Transverse colon (tissue), 4 donors: Measurements from ENCODE around the gene RARRES1. TPM values are rescaled to one million over a fixed set of nuclear protein-coding genes. Genes with fewer than 3 reads are reported as not detected.

Experiments used
- DNase-seq: peaks from one replicate; pipeline ENCODE4 v3.0.0-alpha.2; 2019
- H3K27ac ChIP-seq, 4 donors: fragments of 200-600 bp; sonication (generic); 2 replicates each; pipeline ENCODE4 v1.5.1; 2016 to 2018; ENCODE audit warnings: inconsistent platforms in 4 of 4
- H3K27me3 ChIP-seq: fragments of 200-600 bp; sonication (generic); 2 replicates; pipeline ENCODE4 v1.5.1; 2017; ENCODE audit warnings: inconsistent platforms
- H3K36me3 ChIP-seq, 4 donors: fragments of 200-600 bp; sonication (generic); 2 replicates each; pipeline ENCODE4 v1.5.1; 2017 to 2019; ENCODE audit warnings: inconsistent platforms in 4 of 4
- H3K4me1 ChIP-seq, 4 donors: fragments of 200-600 bp; sonication (generic); 2 replicates each; pipeline ENCODE4 v1.5.1; 2017 to 2020; ENCODE audit warnings: inconsistent platforms in 4 of 4
- H3K4me3 ChIP-seq, 4 donors: fragments of 200-600 bp; sonication (generic); 1 replicate in 1 of 4; 2 replicates in 3 of 4; pipeline versions ENCODE4 v1.5.1 to v1.6.1; 2017 to 2019; ENCODE audit warnings: inconsistent platforms in 4 of 4
- H3K9me3 ChIP-seq, 2 donors: fragments of 200-600 bp; sonication (generic); 2 replicates each; pipeline ENCODE4 v1.5.1; 2017 to 2019; ENCODE audit warnings: inconsistent platforms in 2 of 2
- EP300 ChIP-seq: sonication (generic); formaldehyde crosslinking; IDR thresholded peaks from one replicate; pipeline ENCODE4 v1.6.1; 2017; ENCODE audit warnings: antibody characterized with exemption, low read depth
- POLR2A ChIP-seq: fragments of 450-650 bp; IDR thresholded peaks from one replicate; pipeline ENCODE4 v1.6.1; 2016; ENCODE audit warnings: antibody characterized with exemption, mild to moderate bottlenecking, moderate library complexity
- POLR2AphosphoS5 ChIP-seq, 3 donors: sonication (generic); formaldehyde crosslinking; IDR thresholded peaks; one replicate each; pipeline ENCODE4 v1.6.1; 2016; ENCODE audit warnings: antibody characterized with exemption in 3 of 3
- WGBS, 2 donors: methylation state at CpG; one replicate each; pipeline ENCODE4 v1.1.5; 2018; ENCODE audit warnings: low coverage in 1 of 2; 5-methylcytosine and 5-hydroxymethylcytosine counted together
- in situ Hi-C, 4 donors: fragments of 200-750 bp; cut with MboI; loops; one replicate each; pipeline versions ENCODE4 v1.15.0 to v1.15.1; 2017; ENCODE audit warnings: low sequenced_read_pairs in 3 of 4, low pct_ligation_motif_present in 1 of 4, low pct_unique_long_range_greater_than_20kb in 1 of 4
- intact Hi-C: fragments of 100-400 bp; cut with DNase I; formaldehyde crosslinking; loops from one replicate; pipeline ENCODE4 v1.15.1; 2023; ENCODE audit warnings: low total_unique reads
- total RNA-seq, 4 donors: library from RNA; depleted of rRNA; stranded (reverse); fragments of >200 nt; gene quantifications; one replicate each; pipeline ENCODE4 v1.1.0, GENCODE V29; 2016
- TF ChIP-seq, protein P1 (sequence below), 5 experiments: fragments of 200-600 bp in 3 of 5; fragments of 450-650 bp in 2 of 5; sonication (generic) in 3 of 5; IDR thresholded peaks; 1 replicate in 2 of 5; 2 replicates in 3 of 5; pipeline ENCODE4 v1.5.1; 2016 to 2017; ENCODE audit warnings: antibody characterized with exemption in 5 of 5, inconsistent platforms in 3 of 5, mild to moderate bottlenecking in 2 of 5, moderate library complexity in 1 of 5

The RARRES1 gene
- total RNA-seq, 4 donors from 2014 or later, result 3.4 to 71.5 (median 30.2) TPM

DNA sequence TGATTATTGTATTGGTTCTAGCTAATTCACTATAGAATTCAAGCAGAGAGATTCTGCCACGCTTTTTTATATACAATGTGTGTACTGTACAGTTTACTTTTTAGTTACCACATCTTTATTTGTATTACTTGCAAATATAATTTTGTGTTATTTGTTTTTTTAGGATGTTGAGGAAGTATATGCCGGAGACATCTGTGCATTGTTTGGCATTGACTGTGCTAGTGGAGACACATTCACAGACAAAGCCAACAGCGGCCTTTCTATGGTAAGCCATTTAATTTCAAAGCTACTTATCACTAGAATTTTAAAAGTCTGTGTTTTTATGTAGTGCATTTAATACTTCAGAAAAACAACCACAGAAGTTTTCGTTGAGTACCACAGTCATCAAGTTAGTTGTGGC lies 71.5 kb downstream of the RARRES1 start:
- TF ChIP-seq, protein P1, sequence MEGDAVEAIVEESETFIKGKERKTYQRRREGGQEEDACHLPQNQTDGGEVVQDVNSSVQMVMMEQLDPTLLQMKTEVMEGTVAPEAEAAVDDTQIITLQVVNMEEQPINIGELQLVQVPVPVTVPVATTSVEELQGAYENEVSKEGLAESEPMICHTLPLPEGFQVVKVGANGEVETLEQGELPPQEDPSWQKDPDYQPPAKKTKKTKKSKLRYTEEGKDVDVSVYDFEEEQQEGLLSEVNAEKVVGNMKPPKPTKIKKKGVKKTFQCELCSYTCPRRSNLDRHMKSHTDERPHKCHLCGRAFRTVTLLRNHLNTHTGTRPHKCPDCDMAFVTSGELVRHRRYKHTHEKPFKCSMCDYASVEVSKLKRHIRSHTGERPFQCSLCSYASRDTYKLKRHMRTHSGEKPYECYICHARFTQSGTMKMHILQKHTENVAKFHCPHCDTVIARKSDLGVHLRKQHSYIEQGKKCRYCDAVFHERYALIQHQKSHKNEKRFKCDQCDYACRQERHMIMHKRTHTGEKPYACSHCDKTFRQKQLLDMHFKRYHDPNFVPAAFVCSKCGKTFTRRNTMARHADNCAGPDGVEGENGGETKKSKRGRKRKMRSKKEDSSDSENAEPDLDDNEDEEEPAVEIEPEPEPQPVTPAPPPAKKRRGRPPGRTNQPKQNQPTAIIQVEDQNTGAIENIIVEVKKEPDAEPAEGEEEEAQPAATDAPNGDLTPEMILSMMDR (IDR thresholded peaks at IDR 0.05), result no peak
- no peak for TF ChIP-seq POLR2A
- no peak for TF ChIP-seq EP300
- no peak for TF ChIP-seq POLR2AphosphoS5 (IDR thresholded peaks at IDR 0.05)
- Histone ChIP-seq H3K27ac (peak overlapping the region in 2 of 4 donors; percentile 4 to 28), H3K27me3 (no peaks in the 10 kb centered on the region), H3K36me3 (peaks cover 0 to 33% (median 16%) of the 10 kb centered on the region in 4 donors), H3K4me3 (no peak overlapping the region), H3K4me1 (peaks cover 0 to 18% (median 3%) of the 10 kb centered on the region in 4 donors), H3K9me3 (no peaks in the 10 kb centered on the region)
- DNase-seq, result no peak
- intact Hi-C loops, result loop anchor here (5.0 kb wide), 1 partner anchor 127 kb away; no protein-coding TSS in a partner anchor
- 77 to 90% methylated on average over 4 of the region's 4 CpGs for WGBS, 2 donors
- in situ Hi-C loops, result loop anchor here in 2 of 4 donors (5.0 to 10.0 kb wide), 3 partner anchors 52 to 134 kb away; no protein-coding TSS in a partner anchor

- peak; percentile 63 for DNase-seq
- Histone ChIP-seq H3K27me3 (no peaks in the 10 kb centered on the region), H3K4me1 (peaks cover 0 to 18% (median 3%) of the 10 kb centered on the region in 4 donors), H3K9me3 (no peaks in the 10 kb centered on the region), H3K36me3 (peaks cover 0 to 40% (median 16%) of the 10 kb centered on the region in 4 donors), H3K27ac (peak overlapping the region in 1 of 4 donors; percentile 25), H3K4me3 (no peak overlapping the region)
- intact Hi-C loops (loop anchor here (5.0 kb wide), 1 partner anchor 128 kb away; no protein-coding TSS in a partner anchor), in situ Hi-C loops (loop anchor here (5.0 to 10.0 kb wide), 4 partner anchors 53 to 135 kb away; no protein-coding TSS in a partner anchor)
- WGBS, 2 donors, result 43 to 62% methylated on average over 4 to 7 of the region's 7 CpGs
- peak in 1 of 3 donors; percentile 20 for TF ChIP-seq POLR2AphosphoS5 (IDR thresholded peaks at IDR 0.05)
- TF ChIP-seq, protein P1 (IDR thresholded peaks at IDR 0.05), result peak; percentile 58 to 74 (median 68)
- no peak for TF ChIP-seq POLR2A
These were observed 72.6 kb downstream of the RARRES1 start for GRCh38 chr3:158659454-158660237.

DNA sequence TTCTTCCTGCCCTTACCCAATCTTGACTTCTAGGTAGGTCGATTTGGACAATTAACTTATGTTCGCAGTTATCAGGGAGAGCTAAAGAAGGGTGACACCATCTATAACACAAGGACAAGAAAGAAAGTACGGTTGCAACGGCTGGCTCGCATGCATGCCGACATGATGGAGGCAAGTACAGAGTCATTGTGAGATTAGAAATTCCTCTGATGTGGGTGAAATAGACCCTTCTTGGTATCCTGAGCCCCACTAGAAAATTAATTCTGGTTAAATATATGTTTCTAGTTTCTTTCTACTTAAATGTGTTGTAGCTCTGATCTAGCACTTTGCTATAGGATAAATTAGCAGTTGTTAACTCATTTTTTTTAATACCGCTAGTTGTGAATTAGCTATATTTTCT lies 73.4 kb downstream of the RARRES1 start:
- DNase-seq, result no peak
- Histone ChIP-seq H3K27me3 (no peaks in the 10 kb centered on the region), H3K4me3 (no peak overlapping the region), H3K36me3 (peaks cover 0 to 44% (median 16%) of the 10 kb centered on the region in 4 donors), H3K9me3 (no peaks in the 10 kb centered on the region), H3K27ac (no peak overlapping the region), H3K4me1 (peaks cover 0 to 18% (median 3%) of the 10 kb centered on the region in 4 donors)
- WGBS, 2 donors, result 91 to 92% methylated on average over 7 of the region's 7 CpGs
- TF ChIP-seq, protein P1 (IDR thresholded peaks at IDR 0.05), result no peak
- no peak for TF ChIP-seq EP300
- no peak for TF ChIP-seq POLR2AphosphoS5 (IDR thresholded peaks at IDR 0.05)
- TF ChIP-seq POLR2A, result no peak
- intact Hi-C loops (no loop called here), in situ Hi-C loops (loop anchor here in 2 of 4 donors (10.0 kb wide), 2 partner anchors 126 to 136 kb away; no protein-coding TSS in a partner anchor)

DNA sequence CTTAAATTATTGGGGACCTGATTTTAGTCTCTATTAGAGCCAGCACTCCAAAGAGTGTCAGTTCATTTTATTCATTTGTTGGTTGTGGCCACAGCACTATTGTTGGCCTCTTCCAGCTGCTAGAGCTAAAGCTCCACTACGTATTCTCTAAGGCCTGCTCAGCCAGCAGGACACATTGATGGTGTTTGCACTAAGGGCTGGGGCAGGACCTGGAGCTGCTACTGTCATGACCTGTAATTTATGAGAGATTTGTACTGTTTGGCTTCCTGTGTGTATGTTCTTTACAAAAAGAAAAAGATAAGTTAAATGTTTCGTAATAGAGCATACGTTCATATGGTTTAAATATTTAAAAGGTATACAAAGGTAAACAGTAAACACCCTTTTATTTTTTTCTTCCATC lies 79.8 kb downstream of the RARRES1 start:
- Histone ChIP-seq H3K4me1 (no peaks in the 10 kb centered on the region), H3K27me3 (no peaks in the 10 kb centered on the region), H3K36me3 (peaks cover 0 to 63% (median 16%) of the 10 kb centered on the region in 4 donors), H3K4me3 (no peak overlapping the region), H3K27ac (no peak overlapping the region), H3K9me3 (no peaks in the 10 kb centered on the region)
- TF ChIP-seq POLR2AphosphoS5 (IDR thresholded peaks at IDR 0.05) (no peak), POLR2A (no peak)
- TF ChIP-seq, protein P1 (IDR thresholded peaks at IDR 0.05), result no peak
- in situ Hi-C loops, result loop anchor here in 2 of 4 donors (10.0 kb wide), 2 partner anchors 132 to 142 kb away; no protein-coding TSS in a partner anchor
- 67 to 76% methylated on average over 3 of the region's 3 CpGs for WGBS, 2 donors
- intact Hi-C loops, result no loop called here
- no peak for DNase-seq
